Uterus (tissue), 2 donors: ENCODE results near the gene PSMD6.

Experiments used
- POLR2A ChIP-seq, 2 donors: fragments of 450-650 bp; IDR thresholded peaks; one replicate each; pipeline ENCODE4 v1.6.1; 2016; ENCODE audit warnings: antibody characterized with exemption in 2 of 2, mild to moderate bottlenecking in 1 of 2, moderate library complexity in 1 of 2
- TF ChIP-seq, protein P1 (sequence below), 4 experiments: fragments of 200-600 bp in 2 of 4; fragments of 450-650 bp in 2 of 4; sonication (generic) in 2 of 4; IDR thresholded peaks; one replicate each; pipeline ENCODE4 v1.5.1; 2016 to 2019; ENCODE audit warnings: antibody characterized with exemption in 4 of 4, mild to moderate bottlenecking in 2 of 4, moderate library complexity in 1 of 4

DNA sequence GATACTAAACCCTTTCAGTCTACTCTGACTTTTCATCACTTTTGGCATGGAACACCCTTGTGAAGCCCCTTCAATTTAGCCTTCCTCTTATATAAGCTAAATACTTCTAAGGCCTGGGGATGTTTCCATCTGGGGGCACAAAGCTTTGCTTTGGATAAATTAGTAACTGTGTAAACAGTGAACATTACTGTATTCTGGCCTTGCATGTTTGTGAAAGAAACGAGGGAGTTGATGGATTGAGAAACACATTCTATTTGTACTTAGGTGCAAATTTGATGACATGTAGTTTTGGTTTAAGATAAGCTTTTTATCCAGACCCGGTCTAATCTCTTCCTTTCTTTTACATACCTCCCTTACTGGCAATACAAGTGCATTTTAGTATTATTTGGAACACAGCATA lies 19.7 kb downstream of the PSMD6 start:
- TF ChIP-seq, protein P1, sequence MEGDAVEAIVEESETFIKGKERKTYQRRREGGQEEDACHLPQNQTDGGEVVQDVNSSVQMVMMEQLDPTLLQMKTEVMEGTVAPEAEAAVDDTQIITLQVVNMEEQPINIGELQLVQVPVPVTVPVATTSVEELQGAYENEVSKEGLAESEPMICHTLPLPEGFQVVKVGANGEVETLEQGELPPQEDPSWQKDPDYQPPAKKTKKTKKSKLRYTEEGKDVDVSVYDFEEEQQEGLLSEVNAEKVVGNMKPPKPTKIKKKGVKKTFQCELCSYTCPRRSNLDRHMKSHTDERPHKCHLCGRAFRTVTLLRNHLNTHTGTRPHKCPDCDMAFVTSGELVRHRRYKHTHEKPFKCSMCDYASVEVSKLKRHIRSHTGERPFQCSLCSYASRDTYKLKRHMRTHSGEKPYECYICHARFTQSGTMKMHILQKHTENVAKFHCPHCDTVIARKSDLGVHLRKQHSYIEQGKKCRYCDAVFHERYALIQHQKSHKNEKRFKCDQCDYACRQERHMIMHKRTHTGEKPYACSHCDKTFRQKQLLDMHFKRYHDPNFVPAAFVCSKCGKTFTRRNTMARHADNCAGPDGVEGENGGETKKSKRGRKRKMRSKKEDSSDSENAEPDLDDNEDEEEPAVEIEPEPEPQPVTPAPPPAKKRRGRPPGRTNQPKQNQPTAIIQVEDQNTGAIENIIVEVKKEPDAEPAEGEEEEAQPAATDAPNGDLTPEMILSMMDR (IDR thresholded peaks at IDR 0.05) = no peak
- TF ChIP-seq POLR2A (IDR thresholded peaks at IDR 0.05) = no peak
